ENCODE measurements around the gene PMEPA1.

- no peak for TF ChIP-seq POLR2A (IDR thresholded peaks at IDR 0.05)
- TF ChIP-seq POLR2AphosphoS5 (IDR thresholded peaks at IDR 0.05), result no peak
- no peak for TF ChIP-seq EP300 (IDR thresholded peaks at IDR 0.05)
- TF ChIP-seq CTCF (IDR thresholded peaks at IDR 0.05), result no peak
Observed at GRCh38 chr20:57695940-57696339, 13.9 kb downstream of the PMEPA1 start.
